ENCODE data around the gene ZNF18.

DNA sequence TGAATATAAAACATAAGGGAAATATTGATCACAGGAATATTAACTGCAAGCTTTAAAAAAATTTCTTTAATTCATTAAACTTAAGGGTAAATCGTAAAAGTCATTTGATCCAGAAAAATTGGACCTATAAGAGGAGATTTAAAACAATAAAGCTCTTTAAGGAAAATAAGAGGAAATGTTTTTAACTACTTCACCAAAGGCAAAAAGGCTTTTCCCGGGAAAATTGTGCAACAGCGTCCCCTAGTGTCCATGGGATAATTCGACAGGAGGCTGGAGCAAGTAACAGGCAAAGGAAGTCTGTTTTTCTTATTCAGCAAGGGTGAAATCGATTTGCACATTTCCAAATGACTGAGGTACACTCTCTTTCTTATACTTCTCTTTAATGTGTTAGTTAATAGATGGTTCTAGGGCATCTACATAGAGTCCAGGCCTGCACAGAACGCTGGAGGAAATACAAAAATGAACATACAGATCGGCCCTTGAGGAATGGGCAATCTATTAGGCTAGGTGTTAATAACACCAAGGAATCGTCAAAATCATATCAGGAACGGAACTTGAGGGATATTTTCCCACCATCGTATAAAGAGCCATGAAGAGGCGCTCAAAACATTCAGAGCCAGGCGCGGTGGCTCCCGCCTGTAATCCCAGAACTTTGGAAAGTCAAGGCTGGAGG is 61.4 kb downstream of the ZNF18 start:
- TF ChIP-seq, protein P1, sequence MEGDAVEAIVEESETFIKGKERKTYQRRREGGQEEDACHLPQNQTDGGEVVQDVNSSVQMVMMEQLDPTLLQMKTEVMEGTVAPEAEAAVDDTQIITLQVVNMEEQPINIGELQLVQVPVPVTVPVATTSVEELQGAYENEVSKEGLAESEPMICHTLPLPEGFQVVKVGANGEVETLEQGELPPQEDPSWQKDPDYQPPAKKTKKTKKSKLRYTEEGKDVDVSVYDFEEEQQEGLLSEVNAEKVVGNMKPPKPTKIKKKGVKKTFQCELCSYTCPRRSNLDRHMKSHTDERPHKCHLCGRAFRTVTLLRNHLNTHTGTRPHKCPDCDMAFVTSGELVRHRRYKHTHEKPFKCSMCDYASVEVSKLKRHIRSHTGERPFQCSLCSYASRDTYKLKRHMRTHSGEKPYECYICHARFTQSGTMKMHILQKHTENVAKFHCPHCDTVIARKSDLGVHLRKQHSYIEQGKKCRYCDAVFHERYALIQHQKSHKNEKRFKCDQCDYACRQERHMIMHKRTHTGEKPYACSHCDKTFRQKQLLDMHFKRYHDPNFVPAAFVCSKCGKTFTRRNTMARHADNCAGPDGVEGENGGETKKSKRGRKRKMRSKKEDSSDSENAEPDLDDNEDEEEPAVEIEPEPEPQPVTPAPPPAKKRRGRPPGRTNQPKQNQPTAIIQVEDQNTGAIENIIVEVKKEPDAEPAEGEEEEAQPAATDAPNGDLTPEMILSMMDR (conservative IDR thresholded peaks at IDR 0.05; ENCODE audit: low read depth in 2 of 2), result peak; percentile 88 to 100
- no peak for TF ChIP-seq EZH2 (IDR thresholded peaks at IDR 0.05; ENCODE audit: low read depth, unreplicated experiment)
- TF ChIP-seq ZNF114 (CRISPR knock-in tag; IDR thresholded peaks at IDR 0.05), result no peak
- no peak for TF ChIP-seq POLR2AphosphoS5 (IDR thresholded peaks at IDR 0.05; ENCODE audit: low read depth)
- TF ChIP-seq EZH2phosphoT487 (IDR thresholded peaks at IDR 0.05; ENCODE audit: unreplicated experiment), result no peak
- TF ChIP-seq, protein P2, sequence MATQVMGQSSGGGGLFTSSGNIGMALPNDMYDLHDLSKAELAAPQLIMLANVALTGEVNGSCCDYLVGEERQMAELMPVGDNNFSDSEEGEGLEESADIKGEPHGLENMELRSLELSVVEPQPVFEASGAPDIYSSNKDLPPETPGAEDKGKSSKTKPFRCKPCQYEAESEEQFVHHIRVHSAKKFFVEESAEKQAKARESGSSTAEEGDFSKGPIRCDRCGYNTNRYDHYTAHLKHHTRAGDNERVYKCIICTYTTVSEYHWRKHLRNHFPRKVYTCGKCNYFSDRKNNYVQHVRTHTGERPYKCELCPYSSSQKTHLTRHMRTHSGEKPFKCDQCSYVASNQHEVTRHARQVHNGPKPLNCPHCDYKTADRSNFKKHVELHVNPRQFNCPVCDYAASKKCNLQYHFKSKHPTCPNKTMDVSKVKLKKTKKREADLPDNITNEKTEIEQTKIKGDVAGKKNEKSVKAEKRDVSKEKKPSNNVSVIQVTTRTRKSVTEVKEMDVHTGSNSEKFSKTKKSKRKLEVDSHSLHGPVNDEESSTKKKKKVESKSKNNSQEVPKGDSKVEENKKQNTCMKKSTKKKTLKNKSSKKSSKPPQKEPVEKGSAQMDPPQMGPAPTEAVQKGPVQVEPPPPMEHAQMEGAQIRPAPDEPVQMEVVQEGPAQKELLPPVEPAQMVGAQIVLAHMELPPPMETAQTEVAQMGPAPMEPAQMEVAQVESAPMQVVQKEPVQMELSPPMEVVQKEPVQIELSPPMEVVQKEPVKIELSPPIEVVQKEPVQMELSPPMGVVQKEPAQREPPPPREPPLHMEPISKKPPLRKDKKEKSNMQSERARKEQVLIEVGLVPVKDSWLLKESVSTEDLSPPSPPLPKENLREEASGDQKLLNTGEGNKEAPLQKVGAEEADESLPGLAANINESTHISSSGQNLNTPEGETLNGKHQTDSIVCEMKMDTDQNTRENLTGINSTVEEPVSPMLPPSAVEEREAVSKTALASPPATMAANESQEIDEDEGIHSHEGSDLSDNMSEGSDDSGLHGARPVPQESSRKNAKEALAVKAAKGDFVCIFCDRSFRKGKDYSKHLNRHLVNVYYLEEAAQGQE (IDR thresholded peaks at IDR 0.05; ENCODE audit: unreplicated experiment), result no peak
- no peak for TF ChIP-seq CREB1 (CRISPR knock-in tag; IDR thresholded peaks at IDR 0.05; ENCODE audit: low read depth)
- no peak for TF ChIP-seq STAT1 (IDR thresholded peaks at IDR 0.05; ENCODE audit: unreplicated experiment)
- TF ChIP-seq JUNB (IDR thresholded peaks at IDR 0.05; ENCODE audit: unreplicated experiment), result no peak
- no peak for TF ChIP-seq NANOG (IDR thresholded peaks at IDR 0.05; ENCODE audit: borderline replicate concordance)
- TF ChIP-seq, protein P3, sequence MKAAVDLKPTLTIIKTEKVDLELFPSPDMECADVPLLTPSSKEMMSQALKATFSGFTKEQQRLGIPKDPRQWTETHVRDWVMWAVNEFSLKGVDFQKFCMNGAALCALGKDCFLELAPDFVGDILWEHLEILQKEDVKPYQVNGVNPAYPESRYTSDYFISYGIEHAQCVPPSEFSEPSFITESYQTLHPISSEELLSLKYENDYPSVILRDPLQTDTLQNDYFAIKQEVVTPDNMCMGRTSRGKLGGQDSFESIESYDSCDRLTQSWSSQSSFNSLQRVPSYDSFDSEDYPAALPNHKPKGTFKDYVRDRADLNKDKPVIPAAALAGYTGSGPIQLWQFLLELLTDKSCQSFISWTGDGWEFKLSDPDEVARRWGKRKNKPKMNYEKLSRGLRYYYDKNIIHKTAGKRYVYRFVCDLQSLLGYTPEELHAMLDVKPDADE (IDR thresholded peaks at IDR 0.05), result no peak
- TF ChIP-seq ZNF331 (CRISPR knock-in tag; IDR thresholded peaks at IDR 0.05; ENCODE audit: low read depth), result no peak

Measured in GM23338 (cell line).